ENCODE data around the gene PSMG4. TPM values are rescaled to one million over a fixed set of nuclear protein-coding genes. Genes with fewer than 3 reads are reported as not detected.

Gene PSMG4
- total RNA-seq, 1 experiment from 2014 or later: 27.0 TPM

GRCh38 chr6:3235486-3235885, 23.3 kb upstream of the PSMG4 start:
- no peak overlapping the region for H3K27ac ChIP-seq (ENCODE audit: low read length)
- DNase-seq (ENCODE audit: low read depth, low spot score) (no peak), ATAC-seq (no peak)
- CTCF ChIA-PET: no interaction called here
- no peaks in the 10 kb centered on the region for H3K9me3 ChIP-seq (ENCODE audit: control insufficient read depth, insufficient read depth, low read depth, low read length)
- BruUV-seq (replicated peaks): no TSS peak
- no peak overlapping the region for H3K4me3 ChIP-seq (ENCODE audit: low read depth in 2 of 2, low read length in 2 of 2)
- H3K27me3 ChIP-seq (ENCODE audit: control insufficient read depth, insufficient read depth, low read length): peaks cover 2% of the 10 kb centered on the region; the same call in 1 of the 2 replicates
- TF ChIP-seq REST (IDR thresholded peaks at IDR 0.05; ENCODE audit: insufficient read depth in 1 of 2, low read depth in 2 of 2, low read length in 1 of 2) (no peak), POLR2AphosphoS5 (IDR thresholded peaks at IDR 0.05; ENCODE audit: low read depth, low read length) (no peak), CTCF (IDR thresholded peaks at IDR 0.05) (no peak), SIN3A (IDR thresholded peaks at IDR 0.05; ENCODE audit: borderline replicate concordance, insufficient read depth, low read depth, low read length) (no peak), TCF7L2 (IDR thresholded peaks at IDR 0.05; ENCODE audit: low read depth, low read length) (no peak)
- intact Hi-C loops (cut with micrococcal nuclease; ENCODE audit: unreplicated experiment): loop anchor here (10.0 kb wide), 1 partner anchor 71 kb away; no protein-coding TSS in a partner anchor
- no peaks in the 10 kb centered on the region for H3K36me3 ChIP-seq (ENCODE audit: control insufficient read depth, insufficient read depth, low read length)
- POLR2A ChIA-PET: no interaction called here
- in situ Hi-C loops (cut with HindIII; ENCODE audit: low pct_unique_long_range_greater_than_20kb, low sequenced_read_pairs): no loop called here
- peaks cover under 1% of the 10 kb centered on the region; the same call in 1 of the 2 replicates for H3K4me1 ChIP-seq (ENCODE audit: control insufficient read depth, insufficient read depth, low read length)

- no peak for DNase-seq (ENCODE audit: low read depth, low spot score)
- CTCF ChIA-PET: no interaction called here
- H3K36me3 ChIP-seq (ENCODE audit: control insufficient read depth, insufficient read depth, low read length): no peaks in the 10 kb centered on the region
- intact Hi-C loops (cut with micrococcal nuclease; ENCODE audit: unreplicated experiment): loop anchor here (10.0 kb wide), 1 partner anchor 71 kb away; no protein-coding TSS in a partner anchor
- POLR2A ChIA-PET: no interaction called here
- no peak overlapping the region for H3K27ac ChIP-seq (ENCODE audit: low read length)
- no peaks in the 10 kb centered on the region for H3K27me3 ChIP-seq (ENCODE audit: control insufficient read depth, insufficient read depth, low read length)
- no peak overlapping the region for H3K4me3 ChIP-seq (ENCODE audit: low read depth in 2 of 2, low read length in 2 of 2)
- no peak for ATAC-seq
- no peaks in the 10 kb centered on the region for H3K4me1 ChIP-seq (ENCODE audit: control insufficient read depth, insufficient read depth, low read length)
- in situ Hi-C loops (cut with HindIII; ENCODE audit: low pct_unique_long_range_greater_than_20kb, low sequenced_read_pairs): no loop called here
- TF ChIP-seq POLR2AphosphoS5 (IDR thresholded peaks at IDR 0.05; ENCODE audit: low read depth, low read length) (no peak), TCF7L2 (IDR thresholded peaks at IDR 0.05; ENCODE audit: low read depth, low read length) (no peak), CTCF (IDR thresholded peaks at IDR 0.05) (no peak), REST (IDR thresholded peaks at IDR 0.05; ENCODE audit: insufficient read depth in 1 of 2, low read depth in 2 of 2, low read length in 1 of 2) (no peak), SIN3A (IDR thresholded peaks at IDR 0.05; ENCODE audit: borderline replicate concordance, insufficient read depth, low read depth, low read length) (no peak)
- H3K9me3 ChIP-seq (ENCODE audit: control insufficient read depth, insufficient read depth, low read depth, low read length): no peaks in the 10 kb centered on the region
- BruUV-seq (replicated peaks): no TSS peak
These were observed 22.7 kb upstream of the PSMG4 start for GRCh38 chr6:3236005-3236404.
